K562 (cell line): ENCODE measurements around the gene KRTAP10-8. TPM values are rescaled to one million over a fixed set of nuclear protein-coding genes. Genes with fewer than 3 reads are reported as not detected.

Source experiments
- ATAC-seq: fragments of 200-7000 bp; cut with Tn5 transposase; 3 replicates; pipeline ENCODE4 v1.9.1; 2020; ENCODE audit warnings: moderate library complexity
- BruUV-seq: library from RNA; stranded (reverse); fragments of 400-500 nt; replicated peaks from 2 replicates; lab custom pipeline; 2021; lab: Mats Ljungman, UMichigan
- CTCF ChIA-PET: fragments of 300-600 bp; formaldehyde crosslinking; extraction: SDS; loops from one replicate; lab custom pipeline; 2021; ENCODE audit warnings: low intra/inter-chr PET ratio; lab: Yijun Ruan, JAX
- POLR2A ChIA-PET: fragments of 300-600, 350-650 bp; sonication (Branson Sonifier 250); formaldehyde crosslinking; extraction: SDS; loops from one replicate; lab custom pipeline; 2021; ENCODE audit warnings: antibody characterized with exemption, inconsistent platforms; lab: Yijun Ruan, JAX
- DNase-seq, 4 experiments: peaks; one replicate each; pipeline versions ENCODE4 v3.0.0 to v3.0.0-alpha.2; 2011 to 2018; ENCODE audit warnings: low spot score in 3 of 4, mixed read lengths in 3 of 4; ENCODE audit errors: extremely low read depth in 1 of 4
- FAIRE-seq: peaks from 2 replicates; lab custom pipeline; 2011; peaks lifted over from hg19 to GRCh38; lab: Jason Lieb, UNC
- H2AFZ ChIP-seq: 2 replicates; pipeline ENCODE4 v1.6.0; 2011; ENCODE audit warnings: low read depth, low read length, control low read depth, inconsistent platforms
- H3K27ac ChIP-seq: fragments of 200-600 bp; 3 replicates; pipeline ENCODE4 v1.8.0; 2011; ENCODE audit warnings: low read depth, mild to moderate bottlenecking, control low read depth, inconsistent platforms, low read length, moderate library complexity, mixed read lengths; ENCODE audit errors: extremely low read depth
- H3K27me3 ChIP-seq, 2 experiments: fragments of 300-600 bp in 1 of 2; 2 replicates in 1 of 2; 3 replicates in 1 of 2; pipeline versions ENCODE4 v1.6.0 to v1.8.0; 2011; ENCODE audit warnings: inconsistent platforms in 2 of 2, low read length in 2 of 2, mild to moderate bottlenecking in 1 of 2, mixed read lengths in 1 of 2, moderate library complexity in 1 of 2; ENCODE audit not compliant: control insufficient read depth in 2 of 2, insufficient read depth in 2 of 2
- H3K36me3 ChIP-seq: fragments of 300-600 bp; 3 replicates; pipeline ENCODE4 v1.8.0; 2011; ENCODE audit warnings: mild to moderate bottlenecking, low read length, inconsistent platforms; ENCODE audit not compliant: control insufficient read depth, insufficient read depth
- H3K4me1 ChIP-seq, 2 experiments: fragments of 200-600 bp in 1 of 2; replicated peaks in 1 of 2; 2 replicates in 1 of 2; 3 replicates in 1 of 2; pipeline versions ENCODE4 v1.5.1 to v1.8.0; 2011; ENCODE audit warnings: inconsistent platforms in 2 of 2, low read length in 2 of 2, mild to moderate bottlenecking in 1 of 2, mixed read lengths in 1 of 2, moderate library complexity in 1 of 2; ENCODE audit not compliant: control insufficient read depth in 2 of 2, insufficient read depth in 2 of 2
- H3K4me2 ChIP-seq: 2 replicates; pipeline ENCODE4 v1.6.1; 2011; ENCODE audit warnings: low read length, control low read depth, inconsistent platforms, mixed read lengths; ENCODE audit not compliant: insufficient read depth
- H3K4me3 ChIP-seq: fragments of 200-600 bp; sonication (generic), shearing (Covaris generic); 2 replicates; pipeline ENCODE4 v1.5.1; 2016; ENCODE audit warnings: control low read depth, inconsistent platforms
- H3K79me2 ChIP-seq: fragments of 200-600 bp; 3 replicates; pipeline ENCODE4 v1.8.0; 2011; ENCODE audit warnings: low read length, inconsistent platforms; ENCODE audit not compliant: control insufficient read depth, insufficient read depth
- H3K9ac ChIP-seq, 2 experiments: 2 replicates each; pipeline versions ENCODE4 v1.6.0 to v1.6.1; 2011; ENCODE audit warnings: low read depth in 2 of 2, low read length in 2 of 2, control low read depth in 1 of 2, inconsistent platforms in 1 of 2, mild to moderate bottlenecking in 1 of 2, mixed read lengths in 1 of 2; ENCODE audit not compliant: insufficient read depth in 1 of 2
- H3K9me1 ChIP-seq: one replicate; pipeline ENCODE4 v1.6.0; 2011; ENCODE audit warnings: inconsistent platforms, mild to moderate bottlenecking, low read length, moderate library complexity; ENCODE audit not compliant: control insufficient read depth, insufficient read depth
- H3K9me3 ChIP-seq: replicated peaks from 2 replicates; pipeline ENCODE4 v1.5.1; 2011; ENCODE audit warnings: low read depth, low read length, inconsistent platforms; ENCODE audit not compliant: control insufficient read depth, insufficient read depth
- H4K20me1 ChIP-seq: replicated peaks from 2 replicates; pipeline ENCODE4 v1.6.1; 2011; ENCODE audit warnings: low read length, inconsistent platforms, mixed read lengths; ENCODE audit not compliant: control insufficient read depth, insufficient read depth
- ATF1 ChIP-seq, 2 experiments: fragments of 450-650 bp in 1 of 2; IDR thresholded peaks; 2 replicates each; pipeline ENCODE4 v1.6.1; 2016; ENCODE audit warnings: missing compliant biosample characterization in 1 of 2, missing genetic modification characterization in 1 of 2
- CAMTA2 ChIP-seq: fragments of 250-450 bp; sonication (Bioruptor Pico); conservative IDR thresholded peaks from 2 replicates; pipeline ENCODE4 v1.5.1; 2022
- CBFB ChIP-seq: sonication (generic); formaldehyde crosslinking; IDR thresholded peaks from 2 replicates; pipeline ENCODE4 v1.4.0; 2020; ENCODE audit warnings: mild to moderate bottlenecking, missing genetic modification reagents
- CBX3 ChIP-seq, 2 experiments: IDR thresholded peaks; 1 replicate in 1 of 2; 2 replicates in 1 of 2; pipeline ENCODE4 v1.6.1; 2012; ENCODE audit warnings: inconsistent platforms in 2 of 2, low read length in 2 of 2, borderline replicate concordance in 1 of 2, control low read depth in 1 of 2
- CBX5 ChIP-seq: IDR thresholded peaks from 2 replicates; pipeline ENCODE4 v1.6.1; 2014; ENCODE audit warnings: low read depth, borderline replicate concordance
- E2F1 ChIP-seq: sonication (generic); formaldehyde crosslinking; IDR thresholded peaks from 2 replicates; pipeline ENCODE4 v1.8.1; 2023; ENCODE audit warnings: mild to moderate bottlenecking, missing genetic modification reagents, moderate library complexity
- ELF4 ChIP-seq: fragments of 450-650 bp; formaldehyde crosslinking; IDR thresholded peaks from 2 replicates; pipeline ENCODE4 v1.4.0; 2022; ENCODE audit warnings: missing genetic modification characterization
- IRF9 ChIP-seq: fragments of 450-650 bp; IDR thresholded peaks from 2 replicates; pipeline ENCODE4 v1.6.1; 2016; ENCODE audit warnings: missing biosample characterization, missing genetic modification characterization
- MNT ChIP-seq, 2 experiments: fragments of 450-650 bp; conservative IDR thresholded peaks; 2 replicates each; pipeline ENCODE4 v1.6.1; 2017; ENCODE audit warnings: mild to moderate bottlenecking in 2 of 2, moderate library complexity in 2 of 2
- NELFE ChIP-seq: IDR thresholded peaks from 2 replicates; pipeline ENCODE4 v1.6.1; 2011; ENCODE audit warnings: mild to moderate bottlenecking; ENCODE audit not compliant: insufficient read depth, insufficient read length
- NFYB ChIP-seq: IDR thresholded peaks from 2 replicates; pipeline ENCODE4 v1.6.1; 2011; ENCODE audit warnings: mild to moderate bottlenecking, moderate library complexity; ENCODE audit not compliant: insufficient read length; ENCODE audit errors: extremely low read depth
- PHB2 ChIP-seq: fragments of 450-650 bp; IDR thresholded peaks from 2 replicates; pipeline ENCODE4 v1.6.1; 2017; ENCODE audit warnings: low read depth
- SMARCB1 ChIP-seq: IDR thresholded peaks from 2 replicates; pipeline ENCODE4 v1.6.1; 2011; ENCODE audit warnings: improper control_type of control experiment, low read depth; ENCODE audit not compliant: insufficient read length
- TRIM24 ChIP-seq, 2 experiments: fragments of 450-650 bp; IDR thresholded peaks; 2 replicates each; pipeline ENCODE4 v1.6.1; 2016
- TRIM28 ChIP-seq: fragments of 450-650 bp; IDR thresholded peaks from 2 replicates; pipeline ENCODE4 v1.6.1; 2017
- ZNF436 ChIP-seq: fragments of 250-450, 450-650 bp; sonication (Bioruptor Pico); formaldehyde crosslinking; IDR thresholded peaks from 2 replicates; pipeline ENCODE4 v1.7.0; 2020; ENCODE audit warnings: mild to moderate bottlenecking
- ZNF584 ChIP-seq: fragments of 200-800 bp; sonication (Bioruptor generic); IDR thresholded peaks from 2 replicates; pipeline ENCODE4 v1.6.1; 2016; ENCODE audit warnings: low read depth, mild to moderate bottlenecking, missing genetic modification characterization, missing compliant biosample characterization
- ZNF764 ChIP-seq: fragments of 250-450 bp; sonication (Bioruptor Pico); IDR thresholded peaks from 2 replicates; pipeline ENCODE4 v1.4.0; 2020; ENCODE audit warnings: low read depth, mild to moderate bottlenecking, moderate library complexity
- ZNF778 ChIP-seq: fragments of 450-650 bp; formaldehyde crosslinking; IDR thresholded peaks from 2 replicates; pipeline ENCODE4 v1.4.0; 2020; ENCODE audit warnings: mild to moderate bottlenecking, moderate library complexity
- ZZZ3 ChIP-seq: fragments of 450-650 bp; IDR thresholded peaks from 2 replicates; pipeline ENCODE4 v1.6.1; 2016; ENCODE audit warnings: antibody characterized with exemption, mild to moderate bottlenecking, moderate library complexity
- WGBS: fragments of 100-300 bp; shearing (Covaris generic); methylation state at CpG from one replicate; pipeline ENCODE4 v1.1.6; 2016; ENCODE audit warnings: low coverage, mixed read lengths; ENCODE audit not compliant: insufficient coverage; ENCODE audit errors: missing lambda C conversion rate; 5-methylcytosine and 5-hydroxymethylcytosine counted together
- in situ Hi-C: fragments of 300-500 bp; cut with MboI; formaldehyde crosslinking; loops from 4 replicates; pipeline ENCODE4 v1.15.0; 2018; ENCODE audit warnings: inconsistent platforms, mixed read lengths
- intact Hi-C: fragments of 100-400 bp; cut with micrococcal nuclease; formaldehyde crosslinking; loops from 2 replicates; pipeline ENCODE4 v1.14.2; 2022
- polyA plus RNA-seq, 8 experiments: library from polyadenylated mRNA; depleted of rRNA in 4 of 8; stranded (reverse) in 5 of 8; unstranded in 3 of 8; fragments of >200 nt; fragmentation: Nextera tagmentation in 2 of 8; fragmentation: Illumina TruSeq in 1 of 8; extraction: Ambion mirVana in 2 of 8; extraction: Trizol in 1 of 8; gene quantifications; 2 replicates each; pipeline versions ENCODE4 v1.2.1 to v1.2.3, GENCODE V29; 2011 to 2014; ENCODE audit warnings: inconsistent platforms in 1 of 8, missing spikeins in 1 of 8
- total RNA-seq, 7 experiments: library from RNA; depleted of rRNA in 6 of 7; stranded (reverse); fragments of >200 nt in 6 of 7; fragmentation: Illumina TruSeq in 2 of 7; extraction: Trizol in 2 of 7; gene quantifications; 2 replicates each; pipeline versions ENCODE4 v1.2.1 to v1.2.3, GENCODE V29; 2011 to 2021; ENCODE audit warnings: low replicate concordance in 1 of 7

The KRTAP10-8 gene
- total and polyA plus RNA-seq, 9 of the 15 experiments (the other 6 are each of a cell fraction or from before 2014, with no cell fraction given): not detected

GRCh38 chr21:44619886-44620285 lies 8.0 kb downstream of the KRTAP10-8 start:
- Histone ChIP-seq H3K27ac (no peak overlapping the region), H3K27me3 (peaks cover 4 to 23% of the 10 kb centered on the region in 2 experiments; a peak in 3 of 5 replicates), H3K4me3 (no peak overlapping the region), H2AFZ (no peak overlapping the region), H3K9me3 (no peaks in the 10 kb centered on the region), H3K36me3 (no peaks in the 10 kb centered on the region), H3K4me1 (peaks cover 0 to 4% of the 10 kb centered on the region in 2 experiments; a peak in 2 of 5 replicates), H3K79me2 (no peaks in the 10 kb centered on the region), H3K9me1 (no peaks in the 10 kb centered on the region), H3K4me2 (no peak overlapping the region), H3K9ac (no peak overlapping the region), H4K20me1 (no peaks in the 10 kb centered on the region)
- BruUV-seq: no TSS peak
- ATAC-seq (no peak), FAIRE-seq (no peak), DNase-seq (no peak)
- intact Hi-C loops (no loop called here), in situ Hi-C loops (no loop called here)
- ChIA-PET CTCF (no interaction called here), POLR2A (interaction anchor here (1.5 kb wide), 1 partner anchor 26 kb away, joined by 5 read pairs; no protein-coding TSS in a partner anchor)
- WGBS: under 1% methylated on average over 6 of the region's 6 CpGs
- TF ChIP-seq IRF9: no peak
- TF ChIP-seq MNT (conservative IDR thresholded peaks at IDR 0.05): no peak
- no peak for TF ChIP-seq CAMTA2 (CRISPR knock-in tag)
- TF ChIP-seq ZNF778 (CRISPR knock-in tag): no peak
- no peak for TF ChIP-seq TRIM24 (IDR thresholded peaks at IDR 0.05)
- TF ChIP-seq SMARCB1: no peak
- TF ChIP-seq CBX3 (IDR thresholded peaks at IDR 0.05; ENCODE audit: borderline replicate concordance in 1 of 2, low read length in 2 of 2): peak in 1 of 2 experiments; percentile 26; a peak in 1 of 3 replicates
- peak; percentile 82; the same call in 1 of the 2 replicates for TF ChIP-seq TRIM28
- no peak for TF ChIP-seq CBFB (CRISPR knock-in tag)
- no peak for TF ChIP-seq PHB2
- TF ChIP-seq ATF1 (CRISPR knock-in tag; IDR thresholded peaks at IDR 0.05): no peak
- no peak for TF ChIP-seq ATF1 (tag; IDR thresholded peaks at IDR 0.05)
- TF ChIP-seq ZZZ3: no peak
- TF ChIP-seq ZNF436 (CRISPR knock-in tag): no peak
- TF ChIP-seq NFYB: no peak
- no peak for TF ChIP-seq NELFE
- TF ChIP-seq E2F1 (CRISPR knock-in tag): no peak
- TF ChIP-seq ZNF764 (CRISPR knock-in tag): no peak
- TF ChIP-seq CBX5: peak; percentile 51; the same call in 1 of the 2 replicates
- no peak for TF ChIP-seq ELF4 (CRISPR knock-in tag)
- TF ChIP-seq ZNF584: no peak
